Activated CD8-positive, alpha-beta memory T cell treated with anti-CD3 and anti-CD28 coated beads for 24 hours (primary cell): ENCODE results near the gene ZNF665.
"Not testable (repeated sequence)": the region's sequence is repeated elsewhere in the genome, so short reads cannot be mapped to it uniquely, and the experiment has no call there.

Source experiments
- DNase-seq: peaks from one replicate; pipeline ENCODE4 v3.0.0-alpha.2; 2020

Gene ZNF665

GRCh38 chr19:53192771-53193534 lies at the start of gene ZNF665:
Gene ZNF665 (minus strand): TSS chr19:53193358. CDS start chr19:53182898, 10,460 bp downstream.
- DNase-seq = peak; percentile 85

- DNase-seq = no peak
These were observed 44.1 kb upstream of the ZNF665 start for GRCh38 chr19:53237114-53237777.

GRCh38 chr19:53224606-53225005 lies 31.4 kb upstream of the ZNF665 start:
- DNase-seq = no peak

GRCh38 chr19:53222716-53223115 lies 29.6 kb upstream of the ZNF665 start:
- DNase-seq = not testable (repeated sequence)

- DNase-seq = no peak
These were observed 19.7 kb upstream of the ZNF665 start for GRCh38 chr19:53212703-53213320.

- DNase-seq = not testable (repeated sequence)
These were observed 18.4 kb upstream of the ZNF665 start for GRCh38 chr19:53211554-53211953.

GRCh38 chr19:53196777-53197396 lies 3.7 kb upstream of the ZNF665 start:
- peak; percentile 96 for DNase-seq

- peak; percentile 81 for DNase-seq
These were observed 2.2 kb upstream of the ZNF665 start for GRCh38 chr19:53195265-53195903.

- DNase-seq = no peak
These were observed 521 bp upstream of the ZNF665 start for GRCh38 chr19:53193535-53194222.

GRCh38 chr19:53190253-53190652 lies 2.9 kb downstream of the ZNF665 start:
- no peak for DNase-seq

GRCh38 chr19:53189691-53190198 lies 3.4 kb downstream of the ZNF665 start:
- not testable (repeated sequence) for DNase-seq

GRCh38 chr19:53185155-53185882 lies 7.8 kb downstream of the ZNF665 start:
- DNase-seq = not testable (repeated sequence)

- DNase-seq = no peak
These were observed 9.9 kb downstream of the ZNF665 start for GRCh38 chr19:53183146-53183764.

GRCh38 chr19:53182202-53182601 lies 11.0 kb downstream of the ZNF665 start:
- DNase-seq = no peak

GRCh38 chr19:53177986-53178385 lies 15.2 kb downstream of the ZNF665 start:
- DNase-seq = no peak

GRCh38 chr19:53172889-53173288 lies 20.3 kb downstream of the ZNF665 start:
- no peak for DNase-seq

GRCh38 chr19:53165691-53166091 lies 27.5 kb downstream of the ZNF665 start:
- no peak for DNase-seq

- no peak for DNase-seq
These were observed 32.0 kb downstream of the ZNF665 start for GRCh38 chr19:53161123-53161522.

GRCh38 chr19:53160350-53160749 lies 32.8 kb downstream of the ZNF665 start:
- DNase-seq = no peak

GRCh38 chr19:53158119-53158656 lies 35.0 kb downstream of the ZNF665 start:
- peak; percentile 74 for DNase-seq

- no peak for DNase-seq
These were observed 35.5 kb downstream of the ZNF665 start for GRCh38 chr19:53157626-53158025.
